WTC11 (cell line): Measurements from ENCODE around the gene FGR. TPM values are rescaled to one million over a fixed set of nuclear protein-coding genes. Genes with fewer than 3 reads are reported as not detected.

ENCODE experiments used
- ATAC-seq: fragments of 200-7000 bp; cut with Tn5 transposase; 2 replicates; pipeline ENCODE4 v1.10.0; 2021; ENCODE audit warnings: mild to moderate bottlenecking, moderate library complexity
- CTCF ChIA-PET: fragments of 300-600 bp; sonication (Branson Sonifier 250); formaldehyde crosslinking; loops from one replicate; lab custom pipeline; 2021; ENCODE audit warnings: antibody characterized with exemption; lab: Charles Lee
- POLR2A ChIA-PET: fragments of 350-600 bp; sonication (Branson Sonifier 250); formaldehyde crosslinking; loops from one replicate; lab custom pipeline; 2021; ENCODE audit warnings: antibody characterized with exemption; lab: Charles Lee
- DNase-seq: peaks from one replicate; pipeline ENCODE4 v3.0.0; 2021; ENCODE audit warnings: low spot score
- H3K27ac Mint-ChIP-seq: 2 replicates; pipeline ENCODE4 v1.8.0; 2021; ENCODE audit warnings: mixed read lengths
- H3K27me3 Mint-ChIP-seq: 2 replicates; pipeline ENCODE4 v1.8.0; 2021; ENCODE audit warnings: low read depth, mild to moderate bottlenecking, moderate library complexity, mixed read lengths
- H3K36me3 Mint-ChIP-seq: 2 replicates; pipeline ENCODE4 v1.8.0; 2021; ENCODE audit warnings: mixed read lengths
- H3K4me1 Mint-ChIP-seq: 2 replicates; pipeline ENCODE4 v1.8.0; 2022; ENCODE audit warnings: mixed read lengths
- H3K4me3 Mint-ChIP-seq: 2 replicates; pipeline ENCODE4 v1.8.0; 2021; ENCODE audit warnings: mild to moderate bottlenecking, moderate library complexity, mixed read lengths
- H3K9me3 Mint-ChIP-seq: 2 replicates; pipeline ENCODE4 v1.8.0; 2021; ENCODE audit warnings: mixed read lengths
- AR ChIP-seq: fragments of 250-450 bp; sonication (Bioruptor Pico); IDR thresholded peaks from 2 replicates; pipeline ENCODE4 v1.9.0; 2021; ENCODE audit warnings: mild to moderate bottlenecking
- ATF2 ChIP-seq: sonication (generic); formaldehyde crosslinking; IDR thresholded peaks from 2 replicates; pipeline ENCODE4 v1.8.1; 2022; ENCODE audit warnings: low read depth, missing genetic modification reagents, borderline replicate concordance
- E2F5 ChIP-seq: sonication (generic); formaldehyde crosslinking; IDR thresholded peaks from 2 replicates; pipeline ENCODE4 v1.8.1; 2022; ENCODE audit warnings: mild to moderate bottlenecking, moderate library complexity, missing genetic modification reagents
- ELF4 ChIP-seq: sonication (generic); formaldehyde crosslinking; IDR thresholded peaks from 2 replicates; pipeline ENCODE4 v1.8.1; 2022; ENCODE audit warnings: low read depth, mild to moderate bottlenecking, moderate library complexity, missing genetic modification reagents
- ESRRA ChIP-seq: sonication (generic); formaldehyde crosslinking; IDR thresholded peaks from 2 replicates; pipeline ENCODE4 v1.8.1; 2022; ENCODE audit warnings: mild to moderate bottlenecking, missing genetic modification reagents, borderline replicate concordance
- ETV6 ChIP-seq: sonication (generic); formaldehyde crosslinking; IDR thresholded peaks from 2 replicates; pipeline ENCODE4 v1.8.1; 2022; ENCODE audit warnings: mild to moderate bottlenecking, missing genetic modification reagents
- GRHL2 ChIP-seq: fragments of 250-450 bp; sonication (Bioruptor Pico); IDR thresholded peaks from 2 replicates; pipeline ENCODE4 v1.8.0; 2022; ENCODE audit warnings: mild to moderate bottlenecking, moderate library complexity; ENCODE audit not compliant: insufficient replicate concordance, severe bottlenecking
- MYBL2 ChIP-seq: sonication (generic); formaldehyde crosslinking; IDR thresholded peaks from 2 replicates; pipeline ENCODE4 v1.8.1; 2023; ENCODE audit warnings: mild to moderate bottlenecking, moderate library complexity, missing genetic modification reagents
- PREB ChIP-seq: sonication (generic); formaldehyde crosslinking; IDR thresholded peaks from 2 replicates; pipeline ENCODE4 v1.8.1; 2022; ENCODE audit warnings: mild to moderate bottlenecking, missing genetic modification reagents, moderate library complexity, borderline replicate concordance
- RELA ChIP-seq: sonication (generic); formaldehyde crosslinking; IDR thresholded peaks from 2 replicates; pipeline ENCODE4 v1.8.1; 2022; ENCODE audit warnings: missing genetic modification reagents, mild to moderate bottlenecking, borderline replicate concordance
- ZNF423 ChIP-seq: fragments of 250-450 bp; sonication (Bioruptor Pico); IDR thresholded peaks from 2 replicates; pipeline ENCODE4 v2.1.2; 2022; ENCODE audit warnings: mild to moderate bottlenecking, moderate library complexity
- total RNA-seq: library from RNA; stranded (reverse); gene quantifications from 3 replicates; pipeline ENCODE4 v1.2.3, GENCODE V29; 2021

Gene FGR
- total RNA-seq, 1 experiment from 2014 or later, result 0.77 TPM

GRCh38 chr1:27599605-27600497 is 35.1 kb downstream of the FGR start:
- Mint-ChIP-seq H3K36me3 (no peaks in the 10 kb centered on the region), H3K27ac (peak overlapping the region; percentile 46; the same call in 1 of the 2 replicates), H3K4me3 (peak overlapping the region; percentile 3), H3K27me3 (no peaks in the 10 kb centered on the region), H3K4me1 (peaks cover 31% of the 10 kb centered on the region), H3K9me3 (no peaks in the 10 kb centered on the region)
- ATAC-seq, result peak; percentile 7
- CTCF ChIA-PET, result interaction anchor here (0.5 to 13.6 kb wide), 36 partner anchors 8 to 1366 kb away, joined by 3 to 376 read pairs (median 6); partner anchors contain the start of genes CEP85 and WASF2
- no peak for TF ChIP-seq ETV6 (CRISPR knock-in tag)
- TF ChIP-seq RELA (CRISPR knock-in tag), result no peak
- no peak for TF ChIP-seq ELF4 (CRISPR knock-in tag)
- no peak for TF ChIP-seq ATF2
- TF ChIP-seq GRHL2, result no peak
- no peak for TF ChIP-seq AR
- TF ChIP-seq PREB (CRISPR knock-in tag), result no peak
- TF ChIP-seq MYBL2 (CRISPR knock-in tag), result no peak
- TF ChIP-seq E2F5 (CRISPR knock-in tag), result no peak
- TF ChIP-seq ESRRA (CRISPR knock-in tag), result no peak
- DNase-seq, result peak; percentile 61
- POLR2A ChIA-PET, result interaction anchor here (1.0 to 6.5 kb wide), 5 partner anchors 25 to 235 kb away, joined by 3 to 33 read pairs (median 5); no protein-coding TSS in a partner anchor

GRCh38 chr1:27598902-27599528 is 36.0 kb downstream of the FGR start:
- H3K36me3 Mint-ChIP-seq, result no peaks in the 10 kb centered on the region
- no peak for DNase-seq
- H3K4me3 Mint-ChIP-seq, result no peak overlapping the region
- H3K9me3 Mint-ChIP-seq, result no peaks in the 10 kb centered on the region
- H3K27me3 Mint-ChIP-seq, result no peaks in the 10 kb centered on the region
- H3K4me1 Mint-ChIP-seq, result peaks cover 29% of the 10 kb centered on the region
- ATAC-seq, result no peak
- ChIA-PET CTCF (interaction anchor here (0.5 to 13.6 kb wide), 20 partner anchors 9 to 241 kb away, joined by 3 to 376 read pairs (median 7); partner anchors contain the start of gene WASF2), POLR2A (interaction anchor here (1.0 to 6.5 kb wide), 3 partner anchors 24 to 42 kb away, joined by 5 to 33 read pairs (median 15); no protein-coding TSS in a partner anchor)
- TF ChIP-seq PREB (CRISPR knock-in tag), result no peak
- peak; percentile 51; the same call in 1 of the 2 replicates for TF ChIP-seq ZNF423 (CRISPR knock-in tag)
- peak overlapping the region; percentile 38; the same call in 1 of the 2 replicates for H3K27ac Mint-ChIP-seq
